GM06990 (cell line): ENCODE measurements around the gene UBTF.

Experiments
- DNase-seq: peaks from one replicate; pipeline ENCODE4 v3.0.0-alpha.2; 2011; ENCODE audit not compliant: insufficient read length; ENCODE audit errors: extremely low read depth
- H3K27me3 ChIP-seq: replicated peaks from 2 replicates; pipeline ENCODE4 v1.6.0; 2011; ENCODE audit warnings: low read length; ENCODE audit not compliant: control insufficient read depth, insufficient read depth
- H3K36me3 ChIP-seq: 2 replicates; pipeline ENCODE4 v1.5.1; 2011; ENCODE audit warnings: low read length; ENCODE audit not compliant: control insufficient read depth, insufficient read depth
- H3K4me3 ChIP-seq: replicated peaks from 2 replicates; pipeline ENCODE4 v1.5.1; 2011; ENCODE audit warnings: low read depth, mild to moderate bottlenecking, control low read depth, low read length
- CTCF ChIP-seq: IDR thresholded peaks from 2 replicates; pipeline ENCODE4 v1.5.1; 2011; ENCODE audit warnings: low read length, control low read depth, mild to moderate bottlenecking, inconsistent platforms; ENCODE audit not compliant: insufficient read depth, poor library complexity, severe bottlenecking

UBTF gene

GRCh38 chr17:44205962-44206824, 13.3 kb downstream of the UBTF start:
- Histone ChIP-seq H3K4me3 (no peak overlapping the region), H3K27me3 (no peaks in the 10 kb centered on the region), H3K36me3 (peaks cover 32% of the 10 kb centered on the region)
- peak; percentile 24 for TF ChIP-seq CTCF
- DNase-seq = no peak

- Histone ChIP-seq H3K36me3 (peaks cover 25% of the 10 kb centered on the region), H3K4me3 (no peak overlapping the region), H3K27me3 (no peaks in the 10 kb centered on the region)
- DNase-seq = no peak
- no peak for TF ChIP-seq CTCF
Measured at GRCh38 chr17:44204441-44204882, 15.0 kb downstream of the UBTF start.

- H3K4me3 ChIP-seq = no peak overlapping the region
- H3K36me3 ChIP-seq = peaks cover 21% of the 10 kb centered on the region
- DNase-seq = no peak
- peak; percentile 89 for TF ChIP-seq CTCF
- H3K27me3 ChIP-seq = no peaks in the 10 kb centered on the region
Measured at GRCh38 chr17:44203731-44204440, 15.6 kb downstream of the UBTF start.

- H3K27me3 ChIP-seq = no peaks in the 10 kb centered on the region
- no peak for TF ChIP-seq CTCF
- DNase-seq = no peak
- H3K4me3 ChIP-seq = no peak overlapping the region
- peaks cover 16% of the 10 kb centered on the region for H3K36me3 ChIP-seq
Measured at GRCh38 chr17:44202756-44203155, 16.7 kb downstream of the UBTF start.

GRCh38 chr17:44200478-44201155, 18.9 kb downstream of the UBTF start:
- TF ChIP-seq CTCF = no peak
- Histone ChIP-seq H3K27me3 (no peaks in the 10 kb centered on the region), H3K4me3 (peak overlapping the region; percentile 81), H3K36me3 (peaks cover 7% of the 10 kb centered on the region)
- no peak for DNase-seq
